HCT116 (cell line): ENCODE data around the gene ZNF341. TPM values are rescaled to one million over a fixed set of nuclear protein-coding genes. Genes with fewer than 3 reads are reported as not detected.
A peak's percentile ranks its signal among the peaks of the same experiment; 100 is the strongest.

Experiments used
- ATAC-seq: fragments of 200-7000 bp; cut with Tn5 transposase; 2 replicates; pipeline ENCODE4 v1.9.1; 2020; ENCODE audit warnings: mild to moderate bottlenecking, moderate library complexity
- BruUV-seq: library from RNA; stranded (reverse); fragments of 400-500 nt; replicated peaks from 2 replicates; lab custom pipeline; 2021; lab: Mats Ljungman, UMichigan
- CTCF ChIA-PET: fragments of 300-600 bp; sonication (Branson Sonifier 250); formaldehyde crosslinking; loops from one replicate; lab custom pipeline; 2021; ENCODE audit warnings: antibody characterized with exemption; lab: Charles Lee
- POLR2A ChIA-PET: fragments of 300-600, 350-600 bp; sonication (Branson Sonifier 250); formaldehyde crosslinking; loops from one replicate; lab custom pipeline; 2021; ENCODE audit warnings: antibody characterized with exemption; lab: Charles Lee
- RAD21 ChIA-PET, 2 experiments: fragments of 300-600 bp; sonication (Branson Sonifier 250); formaldehyde crosslinking; loops; one replicate each; lab custom pipeline; 2023; ENCODE audit warnings: low total read pairs in 2 of 2; ENCODE audit not compliant: uncharacterized antibody in 2 of 2, unreplicated experiment in 2 of 2, low non-redundant PET in 1 of 2; lab: Charles Lee
- DNase-seq: peaks from one replicate; pipeline ENCODE4 v3.0.0-alpha.2; 2010; ENCODE audit warnings: low read depth, low spot score
- H2AFZ ChIP-seq: fragments of 200-600 bp; shearing (Covaris generic), sonication (generic); 2 replicates; pipeline ENCODE4 v1.6.1; 2017; ENCODE audit warnings: low read depth, mixed run types, mixed read lengths, antibody characterized with exemption, low read length; ENCODE audit not compliant: poor library complexity, severe bottlenecking
- H3K27ac ChIP-seq: 2 replicates; pipeline ENCODE4 v1.5.1; 2012; ENCODE audit warnings: low read depth, low read length
- H3K27me3 ChIP-seq: fragments of 200-600 bp; sonication (generic); 2 replicates; pipeline ENCODE4 v1.6.1; 2016; ENCODE audit warnings: mixed run types, low read length, mixed read lengths; ENCODE audit not compliant: insufficient read depth
- H3K36me3 ChIP-seq, 2 experiments: fragments of 200-500 bp in 1 of 2; fragments of 200-600 bp in 1 of 2; sonication (Bioruptor generic) in 1 of 2; sonication (generic) in 1 of 2; 2 replicates each; pipeline versions ENCODE4 v1.5.1 to v1.6.1; 2014 to 2016; ENCODE audit warnings: low read length in 2 of 2, inconsistent platforms in 1 of 2, mixed read lengths in 1 of 2, mixed run types in 1 of 2; ENCODE audit not compliant: insufficient read depth in 2 of 2, control insufficient read depth in 1 of 2
- H3K4me1 ChIP-seq, 2 experiments: fragments of 200-600 bp in 1 of 2; sonication (generic) in 1 of 2; 2 replicates each; pipeline versions ENCODE4 v1.5.1 to v1.6.1; 2012 to 2017; ENCODE audit warnings: low read length in 2 of 2, inconsistent platforms in 1 of 2, mild to moderate bottlenecking in 1 of 2, mixed read lengths in 1 of 2, mixed run types in 1 of 2, moderate library complexity in 1 of 2; ENCODE audit not compliant: insufficient read depth in 2 of 2, control insufficient read depth in 1 of 2
- H3K4me2 ChIP-seq: fragments of 200-600 bp; sonication (generic); 2 replicates; pipeline ENCODE4 v1.6.1; 2017; ENCODE audit warnings: mixed run types, low read length, mixed read lengths
- H3K4me3 ChIP-seq, 2 experiments: fragments of 200-600 bp in 1 of 2; sonication (generic) in 1 of 2; replicated peaks in 1 of 2; 2 replicates each; pipeline ENCODE4 v1.5.1; 2011 to 2016; ENCODE audit warnings: low read length in 2 of 2, control low read depth in 1 of 2, low read depth in 1 of 2, mild to moderate bottlenecking in 1 of 2, mixed read lengths in 1 of 2, mixed run types in 1 of 2
- H3K79me2 ChIP-seq: fragments of 200-600 bp; sonication (generic); 2 replicates; pipeline ENCODE4 v1.6.1; 2017; ENCODE audit warnings: mild to moderate bottlenecking, mixed run types, low read length, moderate library complexity, mixed read lengths; ENCODE audit not compliant: insufficient read depth
- H3K9ac ChIP-seq: fragments of 200-600 bp; sonication (generic); 2 replicates; pipeline ENCODE4 v1.6.1; 2016; ENCODE audit warnings: low read length, mixed read lengths
- H3K9me2 ChIP-seq: fragments of 200-600 bp; sonication (generic), shearing (Covaris generic); 2 replicates; pipeline ENCODE4 v1.6.1; 2017; ENCODE audit warnings: mixed run types, mild to moderate bottlenecking, moderate library complexity; ENCODE audit not compliant: insufficient read depth
- H3K9me3 ChIP-seq, 2 experiments: fragments of 200-500 bp in 1 of 2; fragments of 200-600 bp in 1 of 2; sonication (Bioruptor generic) in 1 of 2; sonication (generic) in 1 of 2; 2 replicates each; pipeline ENCODE4 v1.6.1; 2014 to 2017; ENCODE audit warnings: low read length in 2 of 2, mixed read lengths in 2 of 2, inconsistent platforms in 1 of 2, low read depth in 1 of 2, mild to moderate bottlenecking in 1 of 2, mixed run types in 1 of 2, moderate library complexity in 1 of 2; ENCODE audit not compliant: control insufficient read depth in 1 of 2, insufficient read depth in 1 of 2
- H4K20me1 ChIP-seq: fragments of 200-600 bp; sonication (generic), shearing (Covaris generic); 2 replicates; pipeline ENCODE4 v1.6.1; 2017; ENCODE audit warnings: mixed run types, mild to moderate bottlenecking, moderate library complexity; ENCODE audit not compliant: insufficient read depth
- CEBPB ChIP-seq: IDR thresholded peaks from 2 replicates; pipeline ENCODE4 v1.6.1; 2012; ENCODE audit warnings: low read depth
- ELF1 ChIP-seq: IDR thresholded peaks from 2 replicates; pipeline ENCODE4 v1.6.1; 2012; ENCODE audit warnings: low read depth, borderline replicate concordance
- EZH2 ChIP-seq: fragments of 200-600 bp; sonication (generic); IDR thresholded peaks from 2 replicates; pipeline ENCODE4 v1.6.1; 2017; ENCODE audit warnings: antibody characterized with exemption, mixed run types
- POLR2AphosphoS5 ChIP-seq: IDR thresholded peaks from 2 replicates; pipeline ENCODE4 v1.6.1; 2011; ENCODE audit warnings: mild to moderate bottlenecking, low read depth, low read length, moderate library complexity
- SIN3A ChIP-seq: IDR thresholded peaks from 2 replicates; pipeline ENCODE4 v1.6.1; 2012; ENCODE audit warnings: low read depth
- SP1 ChIP-seq: IDR thresholded peaks from 2 replicates; pipeline ENCODE4 v1.6.1; 2012; ENCODE audit warnings: low read depth
- SRF ChIP-seq: IDR thresholded peaks from 2 replicates; pipeline ENCODE4 v1.6.1; 2012; ENCODE audit warnings: low read depth
- TCF7L2 ChIP-seq: IDR thresholded peaks from 2 replicates; pipeline ENCODE4 v1.7.0; 2011; ENCODE audit warnings: borderline replicate concordance, inconsistent platforms; ENCODE audit not compliant: insufficient read depth, insufficient read length; ENCODE audit errors: extremely low read depth
- intact Hi-C: fragments of 100-400 bp; cut with micrococcal nuclease; formaldehyde crosslinking; loops from 2 replicates; pipeline ENCODE4 v1.10.0; 2022
- total RNA-seq: library from RNA; stranded (reverse); gene quantifications from one replicate; pipeline ENCODE4 v1.2.1, GENCODE V29; 2021; ENCODE audit not compliant: unreplicated experiment
- TF ChIP-seq, protein P1 (sequence below): IDR thresholded peaks from 2 replicates; pipeline ENCODE4 v1.6.1; 2011; ENCODE audit warnings: mild to moderate bottlenecking, low read length, moderate library complexity; ENCODE audit not compliant: insufficient replicate concordance; ENCODE audit errors: extremely low read depth
- TF ChIP-seq, protein P2 (sequence below): IDR thresholded peaks from 2 replicates; pipeline ENCODE4 v1.6.1; 2012

The ZNF341 gene
- total RNA-seq, 1 experiment from 2014 or later = 4.9 TPM

DNA sequence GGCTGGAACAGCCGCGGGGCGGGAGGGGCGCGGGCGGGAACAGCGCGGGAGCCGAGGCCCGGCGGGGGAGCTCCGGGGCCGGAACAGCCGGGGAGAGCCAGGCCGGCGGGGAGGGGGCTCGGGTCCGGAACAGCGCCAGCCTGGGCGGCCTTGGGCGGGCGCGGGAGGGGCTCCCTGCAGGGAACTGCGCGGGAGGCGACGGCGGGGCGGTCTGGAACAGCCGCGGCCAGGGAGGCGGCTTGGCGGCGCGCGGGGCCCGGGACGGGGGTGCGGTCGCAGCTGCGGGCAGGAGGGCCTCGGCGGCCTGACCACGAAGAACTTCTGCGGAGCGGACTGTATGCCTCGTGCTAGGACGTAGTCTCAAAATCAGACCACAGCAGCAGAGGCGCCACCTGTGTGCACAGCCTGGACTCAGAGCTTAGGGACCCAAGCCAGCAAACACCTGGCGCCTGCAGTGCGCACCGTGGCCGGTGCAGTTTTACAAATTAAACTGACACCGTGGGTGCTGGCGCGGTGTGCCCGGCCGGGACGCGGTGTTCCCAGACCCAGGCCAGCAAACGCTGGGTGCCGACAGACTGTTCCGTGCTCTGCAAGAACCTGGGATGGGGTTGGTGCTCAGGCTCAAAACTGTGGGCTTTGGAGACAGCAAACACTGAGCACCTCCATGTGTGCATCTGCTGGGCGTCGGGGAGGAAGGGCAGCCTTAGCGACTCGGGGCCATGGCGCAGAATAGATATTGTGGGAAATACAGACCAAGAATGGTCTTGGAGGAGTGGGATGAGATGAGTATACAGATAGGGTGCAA lies 572 bp downstream of the ZNF341 start (continued):
- TF ChIP-seq ELF1 (no peak), TCF7L2 (peak; percentile 3)

DNA sequence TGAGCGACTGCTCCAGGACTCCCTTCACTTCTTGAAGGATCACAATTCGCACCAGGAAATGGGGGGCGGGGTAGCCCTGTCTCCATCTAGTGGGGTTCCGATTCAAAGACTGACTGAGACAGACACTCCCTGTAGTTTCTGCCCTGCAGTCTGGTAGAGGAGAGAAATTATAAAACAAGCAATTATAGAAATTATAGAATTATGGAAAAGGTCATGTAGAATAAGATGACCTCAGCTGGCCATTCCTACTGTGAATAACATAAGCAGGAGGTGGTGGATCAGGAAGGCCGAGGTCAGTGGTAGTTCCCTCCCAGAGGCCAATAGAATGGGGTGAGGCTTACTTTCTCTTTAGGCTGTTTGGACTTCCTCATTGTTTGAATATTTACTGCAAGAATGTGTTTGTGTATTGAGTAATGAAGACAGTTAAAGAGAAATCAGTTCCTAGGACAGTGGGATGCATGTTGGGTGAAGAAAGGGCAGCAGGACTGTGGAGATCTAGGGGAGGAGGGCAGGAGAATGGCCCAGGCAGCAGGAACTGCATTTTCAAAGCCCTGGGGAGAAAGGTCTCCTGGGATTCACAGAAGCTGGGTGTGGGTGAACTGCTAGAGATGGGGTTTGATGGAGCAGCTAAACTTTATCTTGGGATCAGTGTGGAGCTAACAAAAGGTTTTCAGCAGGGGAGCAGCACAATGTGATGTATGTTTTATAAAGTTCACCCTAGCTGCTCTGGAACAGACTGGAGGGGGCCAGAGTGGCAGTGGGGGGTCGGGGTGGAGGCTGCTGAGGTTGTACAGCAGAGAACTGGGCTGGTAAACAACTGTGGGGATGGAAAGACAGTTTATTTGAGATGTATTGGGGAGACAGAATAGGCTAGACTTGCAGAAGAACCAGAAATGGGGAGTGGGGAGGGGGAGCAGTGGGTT lies 2.1 kb downstream of the ZNF341 start:
- peak; percentile 18; the same call in 1 of the 2 replicates for ATAC-seq
- H3K4me1 ChIP-seq = peaks cover 23 to 30% of the 10 kb centered on the region in 2 experiments
- no peaks in the 10 kb centered on the region for H4K20me1 ChIP-seq
- H2AFZ ChIP-seq = peak overlapping the region; percentile 13
- BruUV-seq = no TSS peak
- RAD21 ChIA-PET = no interaction called here
- DNase-seq = no peak
- H3K36me3 ChIP-seq = no peaks in the 10 kb centered on the region
- intact Hi-C loops = no loop called here
- H3K4me3 ChIP-seq = peak overlapping the region; percentile 28 to 81
- no peaks in the 10 kb centered on the region for H3K27me3 ChIP-seq
- H3K4me2 ChIP-seq = peak overlapping the region; percentile 100
- peaks cover 11% of the 10 kb centered on the region; the same call in 1 of the 2 replicates for H3K79me2 ChIP-seq
- TF ChIP-seq, protein P1, sequence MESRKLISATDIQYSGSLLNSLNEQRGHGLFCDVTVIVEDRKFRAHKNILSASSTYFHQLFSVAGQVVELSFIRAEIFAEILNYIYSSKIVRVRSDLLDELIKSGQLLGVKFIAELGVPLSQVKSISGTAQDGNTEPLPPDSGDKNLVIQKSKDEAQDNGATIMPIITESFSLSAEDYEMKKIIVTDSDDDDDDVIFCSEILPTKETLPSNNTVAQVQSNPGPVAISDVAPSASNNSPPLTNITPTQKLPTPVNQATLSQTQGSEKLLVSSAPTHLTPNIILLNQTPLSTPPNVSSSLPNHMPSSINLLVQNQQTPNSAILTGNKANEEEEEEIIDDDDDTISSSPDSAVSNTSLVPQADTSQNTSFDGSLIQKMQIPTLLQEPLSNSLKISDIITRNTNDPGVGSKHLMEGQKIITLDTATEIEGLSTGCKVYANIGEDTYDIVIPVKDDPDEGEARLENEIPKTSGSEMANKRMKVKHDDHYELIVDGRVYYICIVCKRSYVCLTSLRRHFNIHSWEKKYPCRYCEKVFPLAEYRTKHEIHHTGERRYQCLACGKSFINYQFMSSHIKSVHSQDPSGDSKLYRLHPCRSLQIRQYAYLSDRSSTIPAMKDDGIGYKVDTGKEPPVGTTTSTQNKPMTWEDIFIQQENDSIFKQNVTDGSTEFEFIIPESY = no peak
- TF ChIP-seq SRF = no peak
- TF ChIP-seq SIN3A = 0 out of 2 replicates have a peak, but pooled peaks have one; percentile 36
- no peak for TF ChIP-seq EZH2
- peak; percentile 52; the same call in 1 of the 2 replicates for TF ChIP-seq SP1
- 0 out of 2 replicates have a peak, but pooled peaks have one; percentile 69 for TF ChIP-seq CEBPB
- no peak for TF ChIP-seq POLR2AphosphoS5
- TF ChIP-seq, protein P2, sequence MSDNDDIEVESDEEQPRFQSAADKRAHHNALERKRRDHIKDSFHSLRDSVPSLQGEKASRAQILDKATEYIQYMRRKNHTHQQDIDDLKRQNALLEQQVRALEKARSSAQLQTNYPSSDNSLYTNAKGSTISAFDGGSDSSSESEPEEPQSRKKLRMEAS = peak; percentile 37; the same call in 1 of the 2 replicates
- no peaks in the 10 kb centered on the region for H3K9me2 ChIP-seq
- POLR2A ChIA-PET = interaction anchor here (1.2 kb wide), 1 partner anchor 14 kb away, joined by 4 read pairs; the partner anchor contains the start of gene PXMP4
- CTCF ChIA-PET = interaction anchor here (0.6 kb wide), 1 partner anchor 401 kb away, joined by 4 read pairs; no protein-coding TSS in a partner anchor
- H3K9ac ChIP-seq = peak overlapping the region; percentile 84
- peaks cover 13 to 14% of the 10 kb centered on the region in 2 experiments; a peak in 2 of 4 replicates for H3K9me3 ChIP-seq
- peak overlapping the region; percentile 83 for H3K27ac ChIP-seq
